Gastrocnemius medialis (tissue), 4 donors: Measurements from ENCODE around the gene EYS.

Source experiments
- POLR2A ChIP-seq, 2 donors: fragments of 450-650 bp; IDR thresholded peaks; one replicate each; pipeline ENCODE4 v1.6.1; 2017; ENCODE audit warnings: antibody characterized with exemption in 2 of 2, mild to moderate bottlenecking in 2 of 2, moderate library complexity in 2 of 2
- TF ChIP-seq, protein P1 (sequence below), 5 experiments: fragments of 450-650 bp in 3 of 5; fragments of 200-600 bp in 2 of 5; sonication (generic) in 2 of 5; IDR thresholded peaks in 4 of 5; conservative IDR thresholded peaks in 1 of 5; 1 replicate in 4 of 5; 2 replicates in 1 of 5; pipeline ENCODE4 v1.5.1; 2016 to 2019; ENCODE audit warnings: antibody characterized with exemption in 5 of 5, mild to moderate bottlenecking in 3 of 5, moderate library complexity in 3 of 5

DNA sequence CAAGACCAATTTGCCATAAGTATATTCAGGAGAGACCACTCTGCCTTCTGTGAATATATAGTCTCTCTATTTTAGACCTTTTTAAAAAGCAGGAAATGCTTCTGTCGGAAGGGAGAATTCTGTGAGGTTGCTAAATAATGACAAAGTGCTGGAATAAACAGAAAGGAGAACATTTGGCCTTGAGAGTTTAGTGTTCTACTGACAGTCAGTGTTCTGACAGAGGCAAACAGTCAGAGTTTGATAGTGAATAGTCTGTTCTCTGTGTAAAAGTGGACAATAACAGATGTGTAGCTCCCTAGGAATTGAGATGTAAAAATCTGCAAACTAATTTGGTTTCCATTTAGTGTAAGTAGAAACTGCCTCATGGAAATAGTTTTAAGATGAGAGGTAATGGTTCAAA is 1850.8 kb downstream of the EYS start:
- TF ChIP-seq, protein P1, sequence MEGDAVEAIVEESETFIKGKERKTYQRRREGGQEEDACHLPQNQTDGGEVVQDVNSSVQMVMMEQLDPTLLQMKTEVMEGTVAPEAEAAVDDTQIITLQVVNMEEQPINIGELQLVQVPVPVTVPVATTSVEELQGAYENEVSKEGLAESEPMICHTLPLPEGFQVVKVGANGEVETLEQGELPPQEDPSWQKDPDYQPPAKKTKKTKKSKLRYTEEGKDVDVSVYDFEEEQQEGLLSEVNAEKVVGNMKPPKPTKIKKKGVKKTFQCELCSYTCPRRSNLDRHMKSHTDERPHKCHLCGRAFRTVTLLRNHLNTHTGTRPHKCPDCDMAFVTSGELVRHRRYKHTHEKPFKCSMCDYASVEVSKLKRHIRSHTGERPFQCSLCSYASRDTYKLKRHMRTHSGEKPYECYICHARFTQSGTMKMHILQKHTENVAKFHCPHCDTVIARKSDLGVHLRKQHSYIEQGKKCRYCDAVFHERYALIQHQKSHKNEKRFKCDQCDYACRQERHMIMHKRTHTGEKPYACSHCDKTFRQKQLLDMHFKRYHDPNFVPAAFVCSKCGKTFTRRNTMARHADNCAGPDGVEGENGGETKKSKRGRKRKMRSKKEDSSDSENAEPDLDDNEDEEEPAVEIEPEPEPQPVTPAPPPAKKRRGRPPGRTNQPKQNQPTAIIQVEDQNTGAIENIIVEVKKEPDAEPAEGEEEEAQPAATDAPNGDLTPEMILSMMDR (IDR thresholded peaks at IDR 0.05 in 4 of 5, conservative IDR thresholded peaks at IDR 0.05 in 1 of 5), result no peak
- no peak for TF ChIP-seq POLR2A (IDR thresholded peaks at IDR 0.05)
